ENCODE data around the gene PSMG2.

- no peak for TF ChIP-seq POLR2A (IDR thresholded peaks at IDR 0.05; ENCODE audit: low read depth, low read length)
- TF ChIP-seq POLR2AphosphoS5 (IDR thresholded peaks at IDR 0.05; ENCODE audit: low read depth, low read length), result no peak
- no peak for TF ChIP-seq TAF1 (IDR thresholded peaks at IDR 0.05; ENCODE audit: borderline replicate concordance, low read depth, low read length)
Observed at GRCh38 chr18:12772111-12772510, 69.3 kb downstream of the PSMG2 start.

Data from GM12892 (cell line).